Measurements from ENCODE around the gene HLA-E. TPM values are rescaled to one million over a fixed set of nuclear protein-coding genes. Genes with fewer than 3 reads are reported as not detected.
"Not testable (repeated sequence)": the region's sequence is repeated elsewhere in the genome, so short reads cannot be mapped to it uniquely, and the experiment has no call there.

Gene HLA-E
- total and polyA plus RNA-seq, 4 experiments from 2014 or later: 1,097 to 3,541 (median 1,781) TPM

DNA sequence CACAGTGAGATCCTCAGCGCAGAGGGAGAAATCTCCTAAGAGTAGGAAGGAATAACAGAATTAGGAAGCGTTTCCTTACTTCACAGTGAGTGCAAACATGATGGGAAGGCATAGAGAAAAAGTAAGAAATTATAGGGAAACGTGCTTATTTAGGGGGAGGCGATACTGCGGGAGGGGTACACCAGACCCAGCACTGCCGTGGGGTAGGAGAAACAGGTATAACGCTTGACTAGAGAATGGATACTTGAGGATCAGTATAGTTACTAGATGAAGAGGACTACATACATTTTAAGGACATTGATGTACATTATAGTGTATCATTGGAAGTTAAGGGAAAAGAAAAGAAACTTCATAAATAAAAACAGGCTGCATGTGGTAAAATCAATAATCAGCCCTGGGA, 26.8 kb upstream of the HLA-E start:
- peaks cover 68 to 79% of the 10 kb centered on the region in 2 donors for H3K27me3 Mint-ChIP-seq
- H3K4me1 Mint-ChIP-seq: peaks cover 25 to 61% (median 45%) of the 10 kb centered on the region in 4 donors
- Histone ChIP-seq H3K27ac (ENCODE audit: low read depth, low read length) (no peak overlapping the region), H3K9me3 (ENCODE audit: control insufficient read depth in 1 of 2, low read length in 2 of 2) (no peaks in the 10 kb centered on the region), H3K4me3 (ENCODE audit: low read length in 2 of 2) (no peak overlapping the region), H3K27me3 (ENCODE audit: insufficient read depth, low read length) (peaks cover 80% of the 10 kb centered on the region), H3K4me1 (ENCODE audit: insufficient read depth, low read length) (peaks cover 52% of the 10 kb centered on the region), H3K36me3 (ENCODE audit: insufficient read depth, low read length) (no peaks in the 10 kb centered on the region)
- peak overlapping the region in 3 of 8 donors; percentile 11 to 68 (median 15) for H3K4me3 Mint-ChIP-seq
- intact Hi-C loops (cut with micrococcal nuclease): no loop called here
- peaks cover 0 to 4% of the 10 kb centered on the region in 2 donors for H3K36me3 Mint-ChIP-seq
- CTCF ChIA-PET (ENCODE audit: partially characterized antibody): interaction anchor here (1.2 to 5.9 kb wide), 2 partner anchors 11 to 49 kb away, joined by 3 to 42 read pairs; no protein-coding TSS in a partner anchor
- peak overlapping the region in 1 of 7 donors; percentile 66 for H3K27ac Mint-ChIP-seq
- POLR2A ChIA-PET (ENCODE audit: partially characterized antibody): interaction anchor here (3.0 kb wide), 1 partner anchor 11 kb away, joined by 42 read pairs; no protein-coding TSS in a partner anchor
- DNase-seq: no peak
- peaks cover 0 to 20% (median 13%) of the 10 kb centered on the region in 8 donors for H3K9me3 Mint-ChIP-seq

DNA sequence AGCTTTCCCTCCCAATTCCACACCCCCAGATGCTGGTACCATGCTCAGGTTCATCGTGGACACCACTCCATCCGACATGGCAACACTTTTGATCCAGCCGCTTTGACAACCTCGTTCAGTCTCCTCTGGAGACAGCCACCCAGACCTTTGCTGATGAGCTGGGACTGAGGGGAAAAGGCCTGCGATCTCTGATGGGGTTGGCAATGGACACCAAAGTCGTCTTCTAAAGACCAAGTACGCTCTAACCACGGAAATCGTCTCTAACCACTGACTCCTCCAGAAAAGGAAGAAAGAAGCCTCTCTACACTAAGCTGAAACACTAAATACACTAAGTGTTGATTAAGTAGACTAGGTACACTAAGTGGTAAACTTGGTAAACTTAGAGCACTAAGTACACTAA, 26.1 kb upstream of the HLA-E start:
- no peak overlapping the region for H3K4me3 ChIP-seq (ENCODE audit: low read length in 2 of 2)
- H3K4me1 Mint-ChIP-seq: peaks cover 25 to 61% (median 45%) of the 10 kb centered on the region in 4 donors
- intact Hi-C loops (cut with micrococcal nuclease): no loop called here
- H3K9me3 ChIP-seq (ENCODE audit: control insufficient read depth in 1 of 2, low read length in 2 of 2): no peaks in the 10 kb centered on the region
- H3K27ac ChIP-seq (ENCODE audit: low read depth, low read length): no peak overlapping the region
- CTCF ChIA-PET (ENCODE audit: partially characterized antibody): interaction anchor here (0.6 to 5.9 kb wide), 7 partner anchors 11 to 1444 kb away, joined by 3 to 42 read pairs (median 4); no protein-coding TSS in a partner anchor
- peak overlapping the region in 1 of 7 donors; percentile 66 for H3K27ac Mint-ChIP-seq
- POLR2A ChIA-PET (ENCODE audit: partially characterized antibody): interaction anchor here (0.6 to 3.0 kb wide), 10 partner anchors 11 to 250 kb away, joined by 3 to 42 read pairs (median 4); partner anchors contain the start of genes MRPS18B, PPP1R10 and TRIM26
- H3K9me3 Mint-ChIP-seq: peaks cover 0 to 18% (median 13%) of the 10 kb centered on the region in 8 donors
- H3K36me3 Mint-ChIP-seq: peaks cover 0 to 4% of the 10 kb centered on the region in 2 donors
- H3K36me3 ChIP-seq (ENCODE audit: insufficient read depth, low read length): no peaks in the 10 kb centered on the region
- H3K27me3 ChIP-seq (ENCODE audit: insufficient read depth, low read length): peaks cover 79% of the 10 kb centered on the region
- H3K4me3 Mint-ChIP-seq: peak overlapping the region; percentile 3 to 76 (median 64)
- DNase-seq: no peak
- H3K27me3 Mint-ChIP-seq: peaks cover 65 to 74% of the 10 kb centered on the region in 2 donors
- H3K4me1 ChIP-seq (ENCODE audit: insufficient read depth, low read length): peaks cover 52% of the 10 kb centered on the region

DNA sequence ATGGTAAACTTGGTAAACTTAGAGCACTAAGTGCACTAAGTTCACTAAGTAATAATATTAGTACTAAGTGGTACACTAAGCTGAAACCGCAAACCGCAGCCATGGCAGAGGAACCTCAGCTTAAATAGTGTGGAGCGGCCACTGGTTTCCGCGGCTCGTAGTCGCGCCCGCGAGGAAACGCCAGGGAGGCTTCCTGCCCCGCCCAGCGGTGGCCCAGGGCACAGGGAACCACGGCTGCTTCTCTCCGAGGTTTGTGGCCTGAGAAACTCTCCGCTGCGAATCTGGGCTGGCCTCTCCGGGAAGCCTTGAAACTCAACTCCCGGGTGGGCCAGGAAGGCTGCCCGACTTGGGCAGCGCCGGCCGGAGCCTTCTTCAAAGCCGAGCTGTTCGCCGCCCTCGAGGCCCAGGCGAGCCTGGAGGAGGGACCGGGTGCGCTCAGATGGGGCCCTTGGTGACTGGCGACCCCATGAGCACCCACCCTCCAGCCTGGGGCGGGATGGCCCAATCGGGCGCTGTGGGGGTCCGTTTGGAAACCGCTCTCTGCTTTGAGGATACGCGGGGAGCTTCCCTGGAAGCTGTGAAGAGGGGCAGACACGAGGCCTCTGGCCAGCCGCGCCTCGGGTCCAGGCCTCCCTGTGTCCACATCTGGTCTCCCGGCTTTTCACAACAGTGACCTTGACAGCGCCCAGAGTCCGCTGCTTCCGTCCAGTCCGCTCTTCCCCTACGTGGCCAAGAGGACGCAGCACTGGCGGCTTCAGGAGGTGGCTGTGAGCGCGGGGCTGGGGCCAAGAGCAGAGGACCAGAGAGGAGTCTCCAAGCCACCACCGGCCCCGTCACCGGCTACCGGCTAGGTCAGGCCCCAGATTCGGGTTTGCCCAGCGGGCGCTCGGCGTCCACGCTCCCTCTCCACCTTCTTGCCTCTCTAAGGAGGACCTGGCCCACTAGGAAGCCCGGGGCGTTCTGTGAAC, 25.4 kb upstream of the HLA-E start:
- Mint-ChIP-seq H3K4me3 (peak overlapping the region; percentile 11 to 80 (median 64)), H3K27ac (peak overlapping the region in 1 of 7 donors; percentile 66), H3K27me3 (peaks cover 70 to 72% of the 10 kb centered on the region in 2 donors), H3K36me3 (peaks cover 0 to 4% of the 10 kb centered on the region in 2 donors), H3K4me1 (peaks cover 25 to 61% (median 45%) of the 10 kb centered on the region in 4 donors), H3K9me3 (peaks cover 0 to 14% (median 9%) of the 10 kb centered on the region in 8 donors)
- intact Hi-C loops (cut with micrococcal nuclease): no loop called here
- Histone ChIP-seq H3K9me3 (ENCODE audit: control insufficient read depth in 1 of 2, low read length in 2 of 2) (no peaks in the 10 kb centered on the region), H3K27ac (ENCODE audit: low read depth, low read length) (no peak overlapping the region), H3K36me3 (ENCODE audit: insufficient read depth, low read length) (no peaks in the 10 kb centered on the region), H3K4me3 (ENCODE audit: low read length in 2 of 2) (no peak overlapping the region), H3K4me1 (ENCODE audit: insufficient read depth, low read length) (peaks cover 52% of the 10 kb centered on the region), H3K27me3 (ENCODE audit: insufficient read depth, low read length) (peaks cover 76% of the 10 kb centered on the region)
- DNase-seq: peak; percentile 64 to 83 (median 70)
- CTCF ChIA-PET (ENCODE audit: partially characterized antibody): interaction anchor here (0.9 to 5.9 kb wide), 7 partner anchors 12 to 258 kb away, joined by 3 to 42 read pairs (median 5); no protein-coding TSS in a partner anchor
- POLR2A ChIA-PET (ENCODE audit: partially characterized antibody): interaction anchor here (0.6 to 3.0 kb wide), 10 partner anchors 12 to 251 kb away, joined by 3 to 42 read pairs (median 4); partner anchors contain the start of genes MRPS18B, PPP1R10 and TRIM26

DNA sequence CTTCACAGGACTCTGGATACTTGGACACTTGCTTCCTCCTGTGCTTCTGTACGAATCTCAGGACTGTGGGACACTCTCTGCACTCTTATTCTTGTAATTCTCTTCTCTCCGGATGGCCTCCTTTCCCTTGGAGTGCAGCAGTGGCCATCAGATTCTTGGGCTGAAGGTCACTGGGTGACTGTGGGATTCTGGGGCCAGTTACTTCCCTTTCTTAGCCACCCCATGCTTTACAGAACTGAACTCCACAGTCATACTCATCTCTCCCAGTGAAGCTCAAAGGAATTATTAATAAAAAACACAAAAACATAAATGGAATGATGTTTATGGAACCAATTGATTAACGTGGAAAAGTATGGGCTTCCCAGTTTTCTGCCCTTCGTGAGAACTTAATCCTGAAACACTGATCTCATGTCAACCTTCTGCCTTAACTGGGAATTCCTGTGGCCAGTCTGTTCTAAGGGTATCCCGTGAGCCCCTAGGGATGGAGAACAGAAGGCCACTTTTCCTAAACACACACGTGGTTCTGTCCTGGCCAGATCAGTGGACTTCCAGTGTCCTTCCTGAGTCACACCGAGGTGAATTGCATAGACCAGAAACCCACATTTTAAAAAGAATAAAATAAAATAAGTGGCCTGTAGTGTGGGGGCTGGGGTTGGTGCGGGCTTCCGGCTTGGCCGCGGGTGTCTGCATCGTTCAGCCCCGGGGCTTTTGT, 23.6 kb upstream of the HLA-E start:
- no peak for DNase-seq
- CTCF ChIA-PET (ENCODE audit: partially characterized antibody): interaction anchor here (1.5 to 5.9 kb wide), 4 partner anchors 8 to 78 kb away, joined by 5 to 42 read pairs (median 12); no protein-coding TSS in a partner anchor
- Histone ChIP-seq H3K27ac (ENCODE audit: low read depth, low read length) (no peak overlapping the region), H3K27me3 (ENCODE audit: insufficient read depth, low read length) (peaks cover 78% of the 10 kb centered on the region), H3K9me3 (ENCODE audit: control insufficient read depth in 1 of 2, low read length in 2 of 2) (no peaks in the 10 kb centered on the region), H3K4me1 (ENCODE audit: insufficient read depth, low read length) (peaks cover 52% of the 10 kb centered on the region), H3K36me3 (ENCODE audit: insufficient read depth, low read length) (no peaks in the 10 kb centered on the region), H3K4me3 (ENCODE audit: low read length in 2 of 2) (peak overlapping the region in 1 of 2 donors; percentile 51)
- Mint-ChIP-seq H3K4me1 (peaks cover 25 to 61% (median 45%) of the 10 kb centered on the region in 4 donors), H3K4me3 (peak overlapping the region in 7 of 8 donors; percentile 37 to 80 (median 59)), H3K9me3 (no peaks in the 10 kb centered on the region), H3K27ac (peak overlapping the region in 3 of 7 donors; percentile 19 to 48 (median 28)), H3K36me3 (peaks cover 0 to 4% of the 10 kb centered on the region in 2 donors), H3K27me3 (peaks cover 67 to 71% of the 10 kb centered on the region in 2 donors)
- intact Hi-C loops (cut with micrococcal nuclease): no loop called here
- POLR2A ChIA-PET (ENCODE audit: partially characterized antibody): interaction anchor here (0.9 to 3.0 kb wide), 9 partner anchors 14 to 251 kb away, joined by 3 to 42 read pairs (median 6); partner anchors contain the start of gene MDC1

DNA sequence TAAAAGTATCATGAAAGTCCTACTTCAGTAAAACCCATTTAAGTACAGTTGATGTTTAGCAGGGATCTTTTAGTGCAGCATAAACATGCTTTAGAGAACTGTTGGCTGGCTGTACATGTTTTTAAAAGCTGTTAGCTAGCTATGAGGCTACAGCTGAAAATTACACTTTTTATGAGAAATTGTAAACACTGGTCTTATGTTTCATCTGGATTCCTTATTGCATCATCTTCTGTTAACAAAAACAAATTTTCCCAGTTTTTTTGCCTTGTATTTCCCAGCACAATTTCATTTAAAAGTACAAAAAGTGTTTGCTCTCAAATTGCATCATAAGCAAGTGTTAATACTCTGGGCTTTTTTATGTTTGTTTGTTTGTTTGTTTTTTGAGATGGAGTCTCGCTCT, 18.3 kb upstream of the HLA-E start:
- DNase-seq: no peak

DNA sequence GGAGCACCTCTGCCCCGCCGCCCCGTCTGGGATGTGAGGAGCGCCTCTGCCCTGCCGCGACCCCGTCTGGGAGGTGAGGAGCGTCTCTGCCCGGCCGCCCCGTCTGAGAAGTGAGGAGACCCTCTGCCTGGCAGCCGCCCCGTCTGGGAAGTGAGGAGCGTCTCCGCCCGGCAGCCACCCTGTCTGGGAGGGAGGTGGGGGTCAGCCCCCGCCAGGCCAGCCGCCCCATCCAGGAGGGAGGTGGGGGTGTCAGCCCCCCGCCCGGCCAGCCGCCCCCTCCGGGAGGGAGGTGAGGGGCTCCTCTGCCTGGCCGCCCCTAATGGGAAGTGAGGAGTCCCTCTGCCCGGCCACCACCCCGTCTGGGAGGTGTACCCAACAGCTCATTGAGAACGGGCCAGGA, 14.2 kb upstream of the HLA-E start:
- H3K27ac ChIP-seq (ENCODE audit: low read depth, low read length); POLR2A ChIA-PET (ENCODE audit: partially characterized antibody); H3K4me1 Mint-ChIP-seq; H3K4me1 ChIP-seq (ENCODE audit: insufficient read depth, low read length); H3K36me3 ChIP-seq (ENCODE audit: insufficient read depth, low read length); H3K4me3 Mint-ChIP-seq; CTCF ChIA-PET (ENCODE audit: partially characterized antibody); intact Hi-C loops (cut with micrococcal nuclease); H3K27ac Mint-ChIP-seq; H3K36me3 Mint-ChIP-seq; DNase-seq; H3K9me3 ChIP-seq (ENCODE audit: control insufficient read depth in 1 of 2, low read length in 2 of 2); H3K9me3 Mint-ChIP-seq; H3K4me3 ChIP-seq (ENCODE audit: low read length in 2 of 2): not testable (repeated sequence)
- H3K27me3 Mint-ChIP-seq: peaks cover 41 to 53% of the 10 kb centered on the region in 2 donors
- peaks cover 22% of the 10 kb centered on the region for H3K27me3 ChIP-seq (ENCODE audit: insufficient read depth, low read length)

More for the DNA sequence above, 18.3 kb upstream of the HLA-E start:
- intact Hi-C loops (cut with micrococcal nuclease): no loop called here
- ChIA-PET POLR2A (ENCODE audit: partially characterized antibody) (no interaction called here), CTCF (ENCODE audit: partially characterized antibody) (interaction anchor here (1.1 to 2.6 kb wide), 2 partner anchors 18 to 609 kb away, joined by 4 to 8 read pairs; no protein-coding TSS in a partner anchor)
- H3K27me3 ChIP-seq (ENCODE audit: insufficient read depth, low read length): peaks cover 41% of the 10 kb centered on the region
- Mint-ChIP-seq H3K27me3 (peaks cover 55 to 58% of the 10 kb centered on the region in 2 donors), H3K4me1 (peaks cover 8 to 12% (median 10%) of the 10 kb centered on the region in 4 donors), H3K27ac (no peak overlapping the region), H3K36me3 (peaks cover 0 to 4% of the 10 kb centered on the region in 2 donors), H3K4me3 (no peak overlapping the region), H3K9me3 (peaks cover 0 to 3% (median 0%) of the 10 kb centered on the region in 8 donors)
- H3K36me3 ChIP-seq (ENCODE audit: insufficient read depth, low read length): no peaks in the 10 kb centered on the region
- H3K4me1 ChIP-seq (ENCODE audit: insufficient read depth, low read length): peaks cover 13% of the 10 kb centered on the region
- no peak overlapping the region for H3K27ac ChIP-seq (ENCODE audit: low read depth, low read length)
- H3K9me3 ChIP-seq (ENCODE audit: control insufficient read depth in 1 of 2, low read length in 2 of 2): no peaks in the 10 kb centered on the region
- no peak overlapping the region for H3K4me3 ChIP-seq (ENCODE audit: low read length in 2 of 2)

All from CD4-positive, alpha-beta memory T cell (primary cell).